Epithelial cell of proximal tubule (primary cell): ENCODE data around the gene AASS. TPM values are rescaled to one million over a fixed set of nuclear protein-coding genes. Genes with fewer than 3 reads are reported as not detected.

Experiments
- DNase-seq: peaks from one replicate; pipeline ENCODE4 v3.0.0-alpha.2; 2011; ENCODE audit warnings: low read depth
- H3K4me3 ChIP-seq: 2 replicates; pipeline ENCODE4 v1.5.1; 2011; ENCODE audit warnings: low read depth, mild to moderate bottlenecking, low read length
- total RNA-seq: library from RNA; depleted of rRNA; stranded (reverse); fragments of >200 nt; gene quantifications from 2 replicates; pipeline ENCODE4 v1.2.3, GENCODE V29; 2015
- TF ChIP-seq, protein P1 (sequence below): conservative IDR thresholded peaks from 2 replicates; pipeline ENCODE4 v1.5.1; 2012; ENCODE audit warnings: low read depth, mild to moderate bottlenecking, low read length

AASS gene
- total RNA-seq, 1 donor from 2014 or later = 8.1 TPM

DNA sequence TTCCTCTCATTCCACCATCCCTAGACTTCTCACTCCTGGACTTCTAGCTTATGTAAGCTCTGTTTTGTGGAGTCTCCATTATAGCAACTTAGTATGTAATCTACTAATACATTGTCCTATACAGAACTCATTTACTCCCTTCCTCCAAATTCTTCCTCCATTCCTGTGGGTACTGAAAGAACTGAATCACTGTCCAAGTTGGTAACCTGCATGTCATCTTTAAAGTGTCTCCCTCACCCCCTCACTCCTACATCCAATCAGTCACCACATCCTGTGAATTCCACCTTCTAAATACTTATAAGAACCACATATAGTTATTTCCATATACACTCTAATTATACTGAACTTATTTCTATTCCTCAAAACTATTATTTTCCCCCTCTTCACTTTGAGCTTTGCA, 20.3 kb downstream of the AASS start:
- no peak for DNase-seq
- H3K4me3 ChIP-seq = no peak overlapping the region
- TF ChIP-seq, protein P1, sequence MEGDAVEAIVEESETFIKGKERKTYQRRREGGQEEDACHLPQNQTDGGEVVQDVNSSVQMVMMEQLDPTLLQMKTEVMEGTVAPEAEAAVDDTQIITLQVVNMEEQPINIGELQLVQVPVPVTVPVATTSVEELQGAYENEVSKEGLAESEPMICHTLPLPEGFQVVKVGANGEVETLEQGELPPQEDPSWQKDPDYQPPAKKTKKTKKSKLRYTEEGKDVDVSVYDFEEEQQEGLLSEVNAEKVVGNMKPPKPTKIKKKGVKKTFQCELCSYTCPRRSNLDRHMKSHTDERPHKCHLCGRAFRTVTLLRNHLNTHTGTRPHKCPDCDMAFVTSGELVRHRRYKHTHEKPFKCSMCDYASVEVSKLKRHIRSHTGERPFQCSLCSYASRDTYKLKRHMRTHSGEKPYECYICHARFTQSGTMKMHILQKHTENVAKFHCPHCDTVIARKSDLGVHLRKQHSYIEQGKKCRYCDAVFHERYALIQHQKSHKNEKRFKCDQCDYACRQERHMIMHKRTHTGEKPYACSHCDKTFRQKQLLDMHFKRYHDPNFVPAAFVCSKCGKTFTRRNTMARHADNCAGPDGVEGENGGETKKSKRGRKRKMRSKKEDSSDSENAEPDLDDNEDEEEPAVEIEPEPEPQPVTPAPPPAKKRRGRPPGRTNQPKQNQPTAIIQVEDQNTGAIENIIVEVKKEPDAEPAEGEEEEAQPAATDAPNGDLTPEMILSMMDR = no peak

DNA sequence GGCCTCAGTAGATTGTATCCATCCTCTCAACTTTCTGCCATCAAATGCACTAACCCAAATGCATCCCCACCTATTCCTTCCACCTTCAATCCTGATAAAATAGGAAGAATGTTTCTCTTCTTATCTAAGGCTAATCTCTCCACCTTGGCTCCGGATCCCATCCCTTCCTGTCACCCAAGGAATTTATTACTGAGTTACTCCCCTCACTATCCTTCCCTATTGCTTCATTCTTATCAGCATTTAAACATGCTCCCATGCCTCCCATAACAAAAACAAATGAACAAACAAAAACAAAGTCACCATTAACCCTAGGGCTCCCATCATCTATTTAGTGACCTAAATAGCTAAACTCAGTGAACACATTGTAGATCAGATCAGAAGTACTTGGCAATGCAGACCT, 25.3 kb downstream of the AASS start:
- TF ChIP-seq, protein P1 = no peak
- no peak overlapping the region for H3K4me3 ChIP-seq
- DNase-seq = no peak

DNA sequence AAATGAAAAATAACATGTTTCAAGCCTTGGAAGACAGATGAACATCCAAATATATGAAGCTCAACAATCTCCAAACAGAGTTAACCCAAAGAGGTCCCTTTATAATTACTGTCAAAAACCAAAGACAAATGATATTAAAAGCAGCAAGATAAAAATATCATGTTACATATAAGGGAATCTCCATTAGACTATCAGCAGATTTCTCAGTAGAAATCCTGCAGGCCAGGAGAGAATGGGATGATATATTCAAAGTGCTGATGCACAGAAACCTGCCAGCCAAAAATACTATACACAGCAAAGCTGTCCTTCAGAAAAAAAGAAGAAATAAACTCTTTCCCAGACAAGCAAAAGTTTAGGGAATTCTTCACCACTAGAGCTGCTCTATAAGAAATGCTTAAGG, 41.0 kb downstream of the AASS start:
- TF ChIP-seq, protein P1 = no peak
- DNase-seq = no peak
- no peak overlapping the region for H3K4me3 ChIP-seq

DNA sequence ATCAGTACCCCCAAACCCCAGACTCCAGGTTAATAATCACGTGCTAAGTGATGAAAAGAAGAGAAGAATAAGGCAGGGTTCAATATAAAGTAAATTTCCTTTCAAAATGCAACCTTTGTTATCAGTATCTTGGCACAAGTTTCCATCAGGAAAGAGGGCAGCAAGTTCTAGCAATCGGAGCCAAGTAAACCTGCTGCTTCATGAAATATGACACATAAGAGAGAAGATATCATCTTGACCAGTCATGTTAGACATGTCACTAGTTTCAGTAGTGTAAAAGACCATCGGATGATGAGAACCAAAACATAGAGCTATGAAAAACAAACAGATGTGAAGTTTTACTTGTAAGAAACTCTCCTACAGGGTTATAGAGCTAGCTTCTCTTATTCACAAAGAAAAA, 44.0 kb downstream of the AASS start:
- TF ChIP-seq, protein P1 = no peak
- DNase-seq = no peak
- no peak overlapping the region for H3K4me3 ChIP-seq

DNA sequence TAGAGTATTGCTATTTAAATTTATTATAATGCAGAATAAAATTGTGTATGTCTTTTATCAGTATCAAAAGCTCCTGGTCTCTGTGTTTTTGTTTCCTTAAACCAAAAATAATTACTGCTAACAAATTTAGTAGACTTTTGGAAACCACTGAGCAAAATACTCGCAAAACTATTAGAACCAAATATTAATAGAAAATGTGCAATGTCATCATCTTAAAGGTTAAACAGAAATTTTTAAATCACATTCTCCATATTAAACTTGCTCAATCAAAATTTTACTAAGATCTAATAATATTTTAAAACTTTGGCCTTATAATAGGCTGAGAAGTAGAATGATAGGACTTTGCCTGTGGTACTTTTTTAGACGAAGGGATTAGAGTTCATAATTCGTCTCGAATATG, 48.4 kb downstream of the AASS start:
- H3K4me3 ChIP-seq = no peak overlapping the region
- DNase-seq = no peak
- TF ChIP-seq, protein P1 = no peak

DNA sequence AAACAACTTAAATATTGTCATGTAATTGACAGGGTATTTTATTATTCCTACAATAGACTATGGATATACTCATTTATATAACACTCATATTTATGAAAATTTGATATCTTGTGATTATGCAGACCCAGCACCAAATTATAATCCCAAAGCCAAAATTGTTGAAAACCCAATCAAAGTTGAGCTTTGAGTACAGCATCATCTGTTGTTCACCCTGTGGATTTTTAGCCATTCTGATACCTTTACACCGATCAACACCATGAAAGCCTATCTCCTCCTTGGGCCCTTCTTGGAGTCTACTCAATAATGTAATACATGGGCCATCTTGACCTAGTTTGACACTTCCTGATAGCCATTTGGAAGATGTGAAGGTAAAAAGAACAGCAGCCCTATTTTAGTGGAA, 49.5 kb downstream of the AASS start:
- DNase-seq = no peak
- no peak overlapping the region for H3K4me3 ChIP-seq
- TF ChIP-seq, protein P1 = no peak

DNA sequence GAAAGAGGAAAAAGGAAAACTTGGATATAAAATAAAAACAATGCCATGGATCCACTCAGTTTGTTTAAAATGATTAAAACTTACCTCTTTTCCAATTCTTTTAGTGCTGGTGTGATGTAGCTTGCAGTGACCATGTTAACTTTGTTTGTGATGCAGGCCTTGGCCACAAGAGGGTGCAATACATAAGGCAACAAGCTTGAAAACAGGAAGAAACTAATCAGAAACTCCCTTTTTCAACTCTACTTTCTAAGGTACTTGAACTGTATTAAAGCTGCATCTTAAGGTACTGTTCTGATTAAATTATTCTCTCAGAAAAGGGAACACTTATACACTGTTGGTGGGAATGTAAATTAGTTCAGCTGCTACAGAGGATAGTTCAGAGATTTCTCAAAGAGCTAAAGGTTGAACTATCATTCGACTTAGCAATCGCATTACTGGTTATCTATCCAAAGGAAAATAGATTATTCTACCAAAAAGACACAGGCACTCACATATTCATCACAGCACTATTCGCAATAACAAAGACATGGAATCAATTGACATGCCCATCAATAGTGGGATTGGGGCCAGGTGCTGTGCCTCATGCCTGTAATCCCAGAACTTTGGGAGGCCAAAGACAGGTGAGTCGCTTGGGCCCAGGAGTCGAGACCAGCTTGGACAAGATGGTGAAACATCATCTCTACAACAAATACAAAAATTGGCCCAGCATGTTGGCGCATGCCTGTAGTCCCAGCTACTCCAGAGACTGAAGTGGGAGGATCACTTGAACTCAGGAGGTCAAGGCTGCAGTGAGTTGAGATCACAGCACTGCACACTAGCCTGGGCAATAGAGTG, 50.9 kb downstream of the AASS start:
- TF ChIP-seq, protein P1 = peak; percentile 97
- peak; percentile 39 for DNase-seq
- H3K4me3 ChIP-seq = no peak overlapping the region
